ENCODE results near the gene HAUS1. TPM values are rescaled to one million over a fixed set of nuclear protein-coding genes. Genes with fewer than 3 reads are reported as not detected.
"Not testable (repeated sequence)": the region's sequence is repeated elsewhere in the genome, so short reads cannot be mapped to it uniquely, and the experiment has no call there.

Gene HAUS1
- total and polyA plus RNA-seq, 5 experiments from 2014 or later: 19.8 to 48.4 (median 35.1) TPM

DNA sequence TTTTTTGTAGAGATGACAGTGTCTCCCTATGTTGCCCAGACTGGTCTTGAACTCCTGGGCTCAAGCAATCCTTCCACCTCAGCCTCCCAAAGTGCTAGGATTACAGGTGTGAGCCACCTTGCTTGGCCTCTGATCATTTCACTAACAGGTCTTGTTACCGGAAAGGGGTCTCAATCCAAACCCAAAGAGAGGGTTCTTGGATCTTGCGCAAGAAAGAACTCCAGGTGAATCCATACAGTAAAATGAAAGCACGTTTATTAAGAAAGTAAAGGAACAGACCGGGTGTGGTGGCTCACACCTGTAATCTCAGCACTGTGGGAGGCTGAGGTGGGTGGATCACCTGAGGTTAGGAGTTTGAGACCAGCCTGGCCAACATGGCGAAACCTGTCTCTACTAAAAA, 56.7 kb downstream of the HAUS1 start:
- H3K36me3 Mint-ChIP-seq, H3K27me3 Mint-ChIP-seq, H3K9me3 Mint-ChIP-seq, DNase-seq, ATAC-seq, H3K4me3 Mint-ChIP-seq, POLR2A ChIA-PET: not testable (repeated sequence)
- H3K27ac Mint-ChIP-seq: peak overlapping the region in 7 of 10 donors; percentile 8 to 66 (median 39)
- H3K4me1 Mint-ChIP-seq: peaks cover 29 to 50% (median 47%) of the 10 kb centered on the region in 4 donors

DNA sequence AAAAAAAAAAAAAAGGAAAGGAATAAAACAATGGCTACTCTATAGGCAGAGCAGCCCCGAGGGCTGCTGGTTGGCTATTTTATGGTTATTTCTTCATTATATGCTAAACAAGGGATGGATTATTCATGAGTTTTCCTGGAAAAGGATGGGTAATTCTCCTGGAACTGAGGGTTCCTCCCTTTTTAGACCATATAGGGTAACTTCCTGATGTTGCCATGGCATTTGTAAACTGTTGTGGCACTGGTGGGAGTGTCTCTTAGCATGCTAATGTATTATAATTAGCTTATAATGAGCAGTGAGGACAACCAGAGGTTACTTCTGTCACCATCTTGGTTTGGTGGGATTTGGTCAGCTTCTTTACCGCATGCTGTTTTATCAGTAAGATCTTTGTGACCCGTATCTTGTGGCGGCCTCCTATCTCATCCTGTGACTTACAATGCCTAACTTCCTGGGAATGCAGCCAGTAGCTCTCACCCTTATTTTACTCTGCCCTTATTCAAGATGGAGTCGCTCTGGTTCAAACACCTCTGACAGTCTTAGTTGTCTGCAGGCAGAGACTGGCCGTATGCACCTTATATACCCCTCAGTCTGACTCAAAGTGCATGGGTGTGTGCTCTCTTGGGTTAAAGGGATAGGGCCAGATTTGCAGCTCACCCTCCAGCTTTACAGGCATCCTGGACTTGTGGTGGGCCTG, 57.7 kb downstream of the HAUS1 start:
- no peak for ATAC-seq
- POLR2A ChIA-PET: interaction anchor here (0.7 kb wide), 1 partner anchor 11 kb away, joined by 5 read pairs; a partner anchor contains a TSS
- DNase-seq: no peak
- Mint-ChIP-seq H3K9me3 (no peaks in the 10 kb centered on the region), H3K4me1 (peaks cover 23 to 44% (median 39%) of the 10 kb centered on the region in 4 donors), H3K27me3 (no peaks in the 10 kb centered on the region), H3K36me3 (no peaks in the 10 kb centered on the region), H3K4me3 (no peak overlapping the region), H3K27ac (peak overlapping the region in 3 of 10 donors; percentile 47 to 82 (median 61))

DNA sequence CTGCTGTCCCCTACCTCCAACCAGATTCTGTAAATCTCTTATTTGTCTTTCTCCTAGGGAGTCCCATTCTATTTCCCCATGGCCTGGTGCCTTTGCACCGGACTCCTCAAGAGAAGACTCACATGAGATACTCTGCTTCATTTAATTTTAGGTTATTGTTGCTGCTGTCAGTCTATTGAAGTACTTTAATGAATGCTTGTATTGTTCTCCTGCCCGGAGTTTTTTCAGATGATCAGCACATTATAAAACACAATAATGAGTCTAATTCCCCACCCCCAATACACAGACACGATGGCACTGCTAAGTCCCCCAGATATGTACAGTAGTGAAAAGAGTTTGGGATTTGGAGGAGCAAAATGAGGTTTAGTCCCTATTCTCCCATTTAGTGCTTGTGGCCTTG, 58.9 kb downstream of the HAUS1 start:
- peaks cover 19 to 44% (median 34%) of the 10 kb centered on the region in 4 donors for H3K4me1 Mint-ChIP-seq
- no peaks in the 10 kb centered on the region for H3K36me3 Mint-ChIP-seq
- no peaks in the 10 kb centered on the region for H3K27me3 Mint-ChIP-seq
- POLR2A ChIA-PET: interaction anchor here (0.6 to 1.3 kb wide), 2 partner anchors 10 to 59 kb away, joined by 3 to 5 read pairs; a partner anchor contains a TSS
- no peaks in the 10 kb centered on the region for H3K9me3 Mint-ChIP-seq
- ATAC-seq (no peak), DNase-seq (no peak)
- H3K27ac Mint-ChIP-seq: peak overlapping the region in 2 of 10 donors; percentile 43 to 61
- no peak overlapping the region for H3K4me3 Mint-ChIP-seq

DNA sequence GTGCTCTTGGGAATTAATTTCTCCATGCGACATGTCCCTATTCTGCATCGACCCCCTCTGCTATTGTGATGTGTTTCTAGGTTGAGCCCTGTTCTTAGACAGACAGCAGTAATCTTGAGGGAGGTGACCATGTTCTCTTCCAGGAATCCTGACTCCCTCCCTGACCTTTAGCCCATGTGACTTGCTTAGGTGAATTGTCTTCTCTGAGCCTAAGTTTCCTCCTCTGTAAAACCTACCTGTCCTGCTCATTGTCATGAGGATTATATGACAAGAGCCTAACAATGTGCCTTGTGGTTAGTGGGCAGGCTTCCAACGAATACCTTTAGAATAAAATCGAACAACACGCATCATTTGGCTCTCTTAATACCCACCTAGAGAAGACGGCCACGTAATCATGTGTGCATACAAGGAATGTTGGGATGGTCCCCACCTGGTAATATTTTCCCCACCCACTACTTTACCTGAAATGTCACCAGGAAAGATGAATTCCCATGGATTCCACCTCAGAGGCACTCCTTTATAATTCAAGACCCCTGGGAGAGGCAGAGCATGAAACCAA, 59.8 kb downstream of the HAUS1 start:
- DNase-seq: no peak
- Mint-ChIP-seq H3K27ac (peak overlapping the region in 3 of 10 donors; percentile 47 to 65 (median 49)), H3K4me3 (no peak overlapping the region), H3K4me1 (peaks cover 20 to 46% (median 31%) of the 10 kb centered on the region in 4 donors), H3K27me3 (no peaks in the 10 kb centered on the region), H3K36me3 (no peaks in the 10 kb centered on the region), H3K9me3 (no peaks in the 10 kb centered on the region)
- ATAC-seq: no peak
- POLR2A ChIA-PET: interaction anchor here (1.8 kb wide), 1 partner anchor 9 kb away, joined by 5 read pairs; a partner anchor contains a TSS

DNA sequence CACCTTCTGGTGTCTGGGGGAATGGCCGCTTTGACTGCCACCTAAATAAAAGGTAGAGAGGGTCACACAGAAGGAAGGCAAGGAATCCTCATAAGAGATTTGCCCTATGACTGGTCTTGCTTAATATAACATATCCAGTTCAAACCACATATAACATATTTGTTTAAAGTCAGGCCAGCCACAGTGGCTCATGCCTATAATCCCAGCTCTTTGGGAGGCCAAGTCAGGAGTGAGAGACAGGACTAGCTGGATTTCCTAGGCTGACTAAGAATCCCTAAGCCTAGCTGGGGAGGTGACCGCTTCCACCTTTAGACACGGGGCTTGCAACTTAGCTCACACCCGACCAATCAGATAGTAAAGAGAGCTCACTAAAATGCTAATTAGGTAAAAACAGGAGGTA, 60.3 kb downstream of the HAUS1 start:
- Mint-ChIP-seq H3K27ac (peak overlapping the region in 1 of 10 donors; percentile 66), H3K4me1 (peaks cover 20 to 46% (median 36%) of the 10 kb centered on the region in 4 donors)
- ATAC-seq, H3K27me3 Mint-ChIP-seq, H3K4me3 Mint-ChIP-seq, H3K36me3 Mint-ChIP-seq, DNase-seq, H3K9me3 Mint-ChIP-seq: not testable (repeated sequence)
- POLR2A ChIA-PET: interaction anchor here (1.8 kb wide), 1 partner anchor 9 kb away, joined by 5 read pairs; a partner anchor contains a TSS

DNA sequence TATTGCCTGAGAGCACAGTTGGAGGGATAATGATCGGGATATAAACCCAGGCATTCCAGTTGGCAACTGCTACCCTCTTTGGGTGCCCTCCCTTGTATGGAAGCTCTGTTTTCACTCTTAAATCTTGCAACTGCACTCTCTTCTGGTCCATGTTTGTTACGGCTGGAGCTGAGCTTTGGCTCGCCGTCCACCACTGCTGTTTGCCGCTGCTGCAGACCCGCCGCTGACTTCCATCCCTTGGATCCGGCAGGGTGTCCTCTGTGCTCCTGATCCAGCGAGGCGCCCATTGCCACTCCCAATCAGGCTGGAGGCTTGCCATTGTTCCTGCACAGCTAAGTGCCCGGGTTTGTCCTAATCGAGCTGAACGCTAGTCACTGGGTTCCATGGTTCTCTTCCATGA, 60.7 kb downstream of the HAUS1 start:
- Mint-ChIP-seq H3K4me1 (peaks cover 20 to 45% (median 36%) of the 10 kb centered on the region in 4 donors), H3K36me3 (no peaks in the 10 kb centered on the region)
- POLR2A ChIA-PET: interaction anchor here (1.8 kb wide), 1 partner anchor 8 kb away, joined by 5 read pairs; a partner anchor contains a TSS

DNA sequence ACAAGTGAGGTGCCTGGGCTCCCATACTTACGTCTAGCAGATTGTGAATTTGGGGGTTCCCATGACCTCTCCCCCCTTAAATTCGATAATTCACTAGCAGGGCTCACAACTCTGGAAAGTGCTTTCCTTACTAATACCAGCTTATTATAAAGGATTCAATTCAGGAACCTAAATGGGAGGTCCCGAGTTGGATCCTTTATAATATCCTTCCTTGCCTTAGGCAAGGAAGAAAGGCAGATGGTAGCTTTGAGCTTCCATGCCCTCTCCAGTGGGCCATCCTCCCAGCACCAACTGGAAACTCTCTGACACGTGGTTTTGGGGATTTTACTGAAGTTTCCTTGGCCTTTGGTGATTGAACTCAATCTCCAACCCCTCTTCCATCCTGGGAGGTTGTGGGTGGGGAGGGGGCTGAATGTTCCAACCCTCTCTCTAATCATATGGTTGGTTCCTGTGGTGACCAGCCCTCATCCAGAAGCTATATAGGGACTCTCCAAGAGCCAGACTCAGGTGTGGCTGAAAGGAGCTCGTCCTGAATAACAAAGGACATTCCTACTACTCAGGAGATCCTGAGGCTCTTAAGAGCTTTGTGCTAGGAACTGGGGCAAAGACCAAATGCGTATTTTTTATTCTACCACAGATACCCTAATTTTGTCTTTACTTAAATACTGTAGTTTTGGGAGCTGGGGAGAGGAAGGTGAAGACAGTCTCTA, 62.2 kb downstream of the HAUS1 start:
- Mint-ChIP-seq H3K4me3 (peak overlapping the region in 4 of 10 donors; percentile 16 to 75 (median 28)), H3K27ac (peak overlapping the region in 6 of 10 donors; percentile 41 to 84 (median 64)), H3K9me3 (no peaks in the 10 kb centered on the region), H3K4me1 (peaks cover 16 to 34% (median 27%) of the 10 kb centered on the region in 4 donors), H3K27me3 (no peaks in the 10 kb centered on the region), H3K36me3 (no peaks in the 10 kb centered on the region)
- ATAC-seq: no peak
- POLR2A ChIA-PET: no interaction called here
- DNase-seq: no peak

More for the DNA sequence above, 60.7 kb downstream of the HAUS1 start:
- DNase-seq (no peak), ATAC-seq (no peak)
- H3K9me3 Mint-ChIP-seq: no peaks in the 10 kb centered on the region
- H3K27me3 Mint-ChIP-seq: no peaks in the 10 kb centered on the region
- H3K27ac Mint-ChIP-seq: no peak overlapping the region
- H3K4me3 Mint-ChIP-seq: no peak overlapping the region

DNA sequence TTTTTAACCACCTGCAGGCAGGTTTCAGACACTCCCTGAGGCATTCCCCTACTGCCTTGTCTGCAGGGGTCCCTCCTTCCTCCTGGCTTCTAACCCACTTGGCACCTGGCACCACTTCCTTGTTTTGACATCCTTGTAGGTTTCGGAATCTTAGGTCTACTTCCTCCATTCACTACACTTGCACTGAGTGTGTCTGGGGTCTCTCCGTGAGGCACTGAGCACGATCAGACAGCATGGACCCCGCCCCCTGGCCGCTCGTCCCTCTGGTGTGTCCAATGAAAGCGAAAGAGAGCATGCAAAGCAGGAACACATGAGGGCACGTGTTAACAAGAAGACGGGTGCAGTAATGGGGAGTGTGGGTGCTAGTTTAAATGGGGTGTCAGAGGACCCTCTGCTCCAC, 63.8 kb downstream of the HAUS1 start:
- no peaks in the 10 kb centered on the region for H3K27me3 Mint-ChIP-seq
- POLR2A ChIA-PET: no interaction called here
- H3K4me1 Mint-ChIP-seq: peaks cover 15 to 31% (median 27%) of the 10 kb centered on the region in 4 donors
- peak overlapping the region; percentile 85 to 98 (median 90) for H3K27ac Mint-ChIP-seq
- H3K9me3 Mint-ChIP-seq: no peaks in the 10 kb centered on the region
- peak in 7 of 10 donors; percentile 19 to 69 (median 31) for DNase-seq
- H3K4me3 Mint-ChIP-seq: peak overlapping the region; percentile 78 to 97 (median 88)
- ATAC-seq: peak; percentile 79 to 91
- H3K36me3 Mint-ChIP-seq: no peaks in the 10 kb centered on the region

DNA sequence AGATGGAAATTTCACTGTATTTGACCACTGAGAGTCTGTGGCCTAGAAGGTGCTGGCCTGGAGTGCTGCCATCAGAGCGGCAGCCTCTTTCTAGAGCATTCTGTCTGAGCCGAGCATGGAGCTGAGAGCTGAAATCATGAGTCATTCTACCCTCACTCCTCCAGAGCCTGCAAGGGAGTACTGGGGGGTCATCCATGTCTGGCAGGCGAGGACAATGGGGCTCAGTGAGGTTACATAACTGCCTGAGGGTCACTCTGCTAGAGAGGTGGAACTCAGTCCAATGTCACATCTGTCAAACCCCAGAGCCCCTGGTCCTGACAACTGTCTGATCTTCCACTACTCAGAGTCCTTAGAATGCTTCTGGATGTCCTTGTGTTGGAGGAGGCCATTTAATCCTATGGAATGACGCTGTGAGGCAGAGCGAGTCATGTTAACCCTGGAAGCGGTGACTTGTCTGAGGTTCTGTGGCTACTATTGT, 65.3 kb downstream of the HAUS1 start:
- Mint-ChIP-seq H3K27me3 (no peaks in the 10 kb centered on the region), H3K27ac (peak overlapping the region in 7 of 10 donors; percentile 0 to 81 (median 55)), H3K36me3 (no peaks in the 10 kb centered on the region), H3K4me1 (peaks cover 13 to 27% (median 25%) of the 10 kb centered on the region in 4 donors), H3K9me3 (no peaks in the 10 kb centered on the region), H3K4me3 (peak overlapping the region in 2 of 10 donors; percentile 1 to 12)
- no peak for ATAC-seq
- DNase-seq: no peak
- POLR2A ChIA-PET: interaction anchor here (0.8 kb wide), 1 partner anchor 18 kb away, joined by 3 read pairs; no protein-coding TSS in a partner anchor

DNA sequence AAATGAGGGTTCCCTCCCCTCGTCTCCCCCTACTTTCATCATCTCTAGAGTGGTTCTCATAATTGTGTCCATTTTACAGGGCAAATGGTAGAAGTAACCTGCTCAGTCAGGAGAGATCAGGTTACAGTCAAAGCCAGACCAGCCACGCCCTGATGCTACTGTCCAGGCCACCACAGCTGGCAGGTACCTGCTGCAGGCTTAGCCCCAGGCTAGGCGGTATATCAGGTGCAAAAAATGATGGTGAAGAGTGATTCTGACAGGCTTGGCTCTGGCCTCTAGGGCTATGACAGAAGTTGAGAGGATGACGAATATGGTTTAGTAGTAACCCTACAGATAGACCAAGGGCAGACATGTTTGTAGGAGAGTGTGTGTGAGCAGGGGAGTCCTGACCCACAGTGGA, 67.1 kb downstream of the HAUS1 start:
- Mint-ChIP-seq H3K4me3 (peak overlapping the region in 7 of 10 donors; percentile 1 to 82 (median 20)), H3K27me3 (no peaks in the 10 kb centered on the region), H3K27ac (peak overlapping the region in 6 of 10 donors; percentile 3 to 72 (median 12)), H3K36me3 (peaks cover 0 to 2% (median 0%) of the 10 kb centered on the region in 3 donors), H3K9me3 (no peaks in the 10 kb centered on the region), H3K4me1 (peaks cover 17 to 43% (median 37%) of the 10 kb centered on the region in 4 donors)
- no peak for DNase-seq
- no peak for ATAC-seq
- POLR2A ChIA-PET: no interaction called here

DNA sequence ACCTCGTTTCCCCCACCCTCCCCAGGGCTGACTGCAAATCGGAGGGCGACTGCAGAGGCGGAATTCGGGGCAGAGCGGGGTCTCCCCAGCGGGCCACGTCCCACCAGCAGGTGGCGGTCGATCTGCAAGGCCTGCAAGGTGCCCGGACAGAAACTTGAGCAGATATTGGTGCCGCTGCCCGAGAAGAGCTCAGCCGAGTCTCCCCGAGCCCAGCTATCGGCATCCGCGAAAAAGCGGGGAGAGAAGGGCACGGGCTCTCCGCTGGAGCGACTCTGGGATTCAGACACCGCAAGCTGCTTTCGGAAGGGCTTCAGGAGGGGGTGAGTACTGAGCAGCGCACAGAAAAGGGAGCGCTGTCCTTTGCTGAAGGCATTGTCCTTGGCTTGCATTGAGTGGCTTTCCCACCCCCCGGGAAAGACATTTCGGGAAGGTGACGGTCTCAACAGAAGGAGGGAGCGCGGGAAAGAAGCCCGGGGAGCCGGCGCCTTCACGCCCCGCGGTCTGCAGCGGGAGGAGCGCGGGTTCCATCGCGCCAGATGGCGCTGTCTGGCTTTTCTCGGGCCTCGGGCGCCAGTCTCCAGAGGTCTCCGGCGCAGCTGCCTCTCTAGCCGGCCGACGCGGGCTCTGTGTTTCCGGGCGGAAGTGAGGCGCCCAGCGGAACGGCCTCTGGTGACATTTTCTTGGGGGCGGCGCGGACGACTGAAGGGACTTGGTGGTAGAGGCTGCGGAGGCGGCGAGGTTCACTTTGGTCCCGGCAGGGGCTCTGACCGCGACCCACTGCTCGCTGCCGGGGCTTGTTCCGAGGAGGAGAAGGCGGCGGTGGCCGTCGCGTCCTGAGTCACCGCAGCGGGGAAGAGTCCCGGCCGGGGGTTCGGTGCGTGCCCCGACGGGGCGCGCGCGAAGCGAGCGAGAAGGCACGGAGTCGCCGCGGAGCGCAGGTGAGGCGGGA, 69.5 kb downstream of the HAUS1 start:
- H3K27ac Mint-ChIP-seq: peak overlapping the region; percentile 92 to 99 (median 98)
- H3K36me3 Mint-ChIP-seq: peaks cover 0 to 11% (median 0%) of the 10 kb centered on the region in 3 donors
- POLR2A ChIA-PET: interaction anchor here (0.6 to 1.9 kb wide), 14 partner anchors 9 to 484 kb away, joined by 3 to 11 read pairs (median 5); partner anchors contain the start of genes ATP5F1A and LOXHD1
- DNase-seq: peak; percentile 87 to 96 (median 92)
- peaks cover 16 to 47% (median 40%) of the 10 kb centered on the region in 4 donors for H3K4me1 Mint-ChIP-seq
- H3K4me3 Mint-ChIP-seq: peak overlapping the region; percentile 97 to 99 (median 98)
- H3K27me3 Mint-ChIP-seq: no peaks in the 10 kb centered on the region
- ATAC-seq: peak; percentile 89 to 90
- no peaks in the 10 kb centered on the region for H3K9me3 Mint-ChIP-seq
